Mucosa of gallbladder (tissue), 1 donor: ENCODE data around the gene OR13J1. TPM values are rescaled to one million over a fixed set of nuclear protein-coding genes. Genes with fewer than 3 reads are reported as not detected.

ENCODE experiments used
- DNase-seq: peaks from one replicate; pipeline ENCODE4 v3.0.0-alpha.2; 2020; ENCODE audit warnings: low spot score
- total RNA-seq: library from RNA; stranded (reverse); gene quantifications from one replicate; pipeline ENCODE4 v1.2.1, GENCODE V29; 2021
- donor health status: DM: no; HTN: no; CAD: no.

The OR13J1 gene
- total RNA-seq, 1 donor from 2014 or later, result not detected

DNA sequence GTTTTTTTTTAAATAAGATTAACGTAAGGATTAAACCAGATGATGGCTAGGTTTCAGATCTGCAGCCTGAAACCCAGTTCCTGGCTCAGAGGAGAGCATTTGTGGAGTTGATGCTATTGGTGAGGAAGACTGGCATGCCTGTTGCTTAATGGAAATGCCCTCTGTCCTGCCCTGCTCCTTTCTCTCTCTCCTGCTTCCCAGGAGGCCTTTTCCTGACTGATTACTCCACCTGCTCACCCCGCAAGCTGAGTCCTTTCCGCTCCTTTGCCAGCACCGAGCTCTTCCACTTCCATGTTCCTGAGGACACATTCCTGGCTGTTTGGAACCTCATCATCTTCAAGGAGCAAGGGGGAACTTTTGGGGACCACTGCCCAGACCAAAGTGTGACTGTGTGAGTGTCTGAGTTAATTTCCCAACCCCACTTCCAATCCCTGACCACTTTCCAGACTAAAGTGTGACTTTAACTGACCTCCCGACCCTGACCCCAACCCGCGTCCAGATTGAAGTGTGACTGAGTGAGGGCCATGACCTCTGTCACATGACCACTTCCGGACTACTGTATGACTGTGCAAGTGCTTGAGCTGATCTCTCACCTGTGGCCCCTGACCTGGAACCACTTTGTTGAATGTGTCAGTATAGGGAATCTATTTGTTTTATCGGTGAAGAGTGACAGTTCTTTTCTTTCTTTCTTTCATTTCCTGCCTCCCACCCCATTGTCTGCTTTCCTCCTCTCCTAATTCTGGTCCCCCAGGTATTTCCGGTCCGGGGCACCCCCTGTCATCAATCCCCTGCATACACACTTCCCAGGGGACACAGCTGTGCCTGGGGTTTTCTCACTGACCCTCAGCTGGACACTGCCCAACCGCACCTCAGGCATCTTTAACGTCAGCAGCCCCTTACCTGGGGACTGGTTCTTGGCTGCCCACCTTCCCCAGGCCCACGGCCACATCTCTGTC, 35.7 kb downstream of the OR13J1 start:
- no peak for DNase-seq

DNA sequence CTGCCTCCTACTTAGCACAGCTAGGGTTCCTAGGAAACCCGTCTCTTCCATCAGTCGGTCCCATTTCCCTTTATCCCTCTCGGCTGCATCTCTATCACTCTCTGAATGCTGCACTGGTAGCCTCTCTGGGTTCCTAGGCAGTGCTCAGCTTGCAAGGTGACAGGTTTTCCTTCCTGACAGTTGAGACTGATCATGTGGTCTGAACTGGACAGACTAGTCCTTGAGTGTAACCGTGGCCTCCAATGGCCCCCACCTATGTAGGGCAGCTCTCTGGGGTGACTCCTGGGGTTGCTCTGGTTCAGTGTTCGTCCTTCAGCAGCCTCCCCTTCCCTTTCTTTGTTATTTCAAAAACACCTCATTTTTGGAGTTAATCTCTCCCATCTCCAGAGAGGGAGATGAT, 37.4 kb downstream of the OR13J1 start:
- peak; percentile 51 for DNase-seq

DNA sequence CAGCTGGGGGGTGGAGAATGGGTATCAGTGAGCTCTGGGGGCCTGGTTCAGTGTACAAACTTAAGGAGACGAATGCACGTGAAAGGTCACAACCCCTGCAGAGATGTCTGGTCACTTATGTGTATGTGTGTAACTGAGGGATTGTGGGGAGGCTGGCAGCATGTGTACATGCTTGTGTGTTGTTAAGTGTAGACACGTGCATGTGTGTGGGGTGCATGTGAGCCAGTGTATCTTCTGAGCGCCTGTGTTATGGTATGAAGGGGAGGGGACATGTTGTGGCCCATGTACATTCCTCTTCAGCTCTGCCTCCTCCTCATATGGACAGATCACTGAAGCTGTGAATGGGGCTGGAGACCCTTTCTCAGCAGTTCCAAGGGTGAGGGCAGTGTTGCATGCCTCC, 39.2 kb downstream of the OR13J1 start:
- no peak for DNase-seq

DNA sequence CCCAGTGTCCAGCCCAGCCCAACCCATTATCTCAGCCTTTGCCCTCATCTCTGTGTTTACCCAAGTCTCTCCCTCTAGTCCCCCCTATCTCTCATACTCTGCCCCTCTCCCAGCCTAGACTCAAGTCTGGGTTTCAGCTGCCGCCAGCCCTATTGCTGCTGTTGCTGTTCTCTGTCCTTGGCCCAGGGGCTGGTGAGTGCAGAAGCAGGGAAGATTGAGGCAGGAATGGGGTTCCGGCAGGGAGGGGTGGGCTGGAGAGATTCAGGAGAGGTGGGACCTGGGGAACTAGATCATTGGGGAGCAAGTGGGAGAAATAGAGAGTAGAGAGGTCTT, 40.5 kb downstream of the OR13J1 start:
- DNase-seq, result no peak

DNA sequence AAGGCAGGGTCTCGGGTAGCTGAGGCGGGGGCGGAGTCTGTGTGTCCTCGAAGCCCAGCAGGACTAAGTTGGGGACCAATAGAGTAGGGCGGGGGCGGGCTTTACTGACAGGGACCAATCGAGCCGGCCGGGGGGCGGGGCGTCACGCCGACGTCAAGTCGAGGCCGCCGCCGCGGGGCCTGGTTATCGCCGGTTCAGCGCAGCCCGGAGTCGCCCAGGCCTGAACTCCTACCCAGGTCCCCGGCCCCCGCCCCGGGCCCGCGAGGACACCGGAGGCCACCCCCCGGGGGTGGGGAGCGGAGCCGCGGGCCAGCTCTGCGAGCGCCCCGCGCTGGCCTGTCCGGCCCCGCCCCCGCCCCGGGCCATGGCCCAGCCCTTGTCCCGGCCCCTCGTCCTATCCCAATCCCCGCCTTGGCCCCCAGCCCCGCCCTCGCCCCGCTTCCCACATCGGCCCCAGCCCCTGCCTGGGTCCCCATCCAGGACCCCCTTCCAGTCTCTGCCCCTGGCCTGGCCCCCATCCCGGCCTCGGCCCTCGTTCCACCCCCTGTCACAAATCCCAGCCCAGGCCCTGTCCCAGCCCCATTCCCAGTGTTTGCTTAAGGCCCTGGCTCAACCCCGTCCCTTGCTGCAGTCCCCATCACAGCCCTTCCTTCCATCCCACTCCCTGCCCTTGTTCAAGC, 41.0 kb downstream of the OR13J1 start, which contains the start of gene TMEM8B:
Gene TMEM8B, plus strand, starts transcription at position 145 of the 680 bp plus-strand sequence. Its CDS starts 220 bp downstream, at position 365.
- DNase-seq, result peak; percentile 96

DNA sequence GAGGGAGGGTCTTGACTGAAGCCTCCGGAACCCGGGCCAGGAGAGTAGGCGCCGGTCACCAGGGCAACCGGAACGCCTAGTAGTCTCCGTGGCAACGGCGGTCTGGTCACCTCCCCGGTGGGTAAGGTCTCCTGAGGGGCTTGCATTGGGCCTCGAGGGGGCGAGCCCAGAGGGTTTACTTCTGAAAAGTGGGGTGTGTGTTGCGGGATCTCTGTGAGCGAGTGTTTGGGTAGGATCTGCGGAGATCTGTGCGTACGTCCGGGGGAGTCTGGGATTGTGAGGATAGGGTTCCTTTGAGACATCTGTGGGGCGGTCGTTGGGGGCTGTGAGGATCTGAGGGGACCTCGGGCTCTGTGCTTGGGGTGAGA, 41.5 kb downstream of the OR13J1 start, which contains the start of gene FAM221B:
Gene FAM221B, minus strand, starts transcription at position 17 of the 368 bp plus-strand sequence. CDS start 2,571 bp downstream, outside the sequence.
- no peak for DNase-seq

DNA sequence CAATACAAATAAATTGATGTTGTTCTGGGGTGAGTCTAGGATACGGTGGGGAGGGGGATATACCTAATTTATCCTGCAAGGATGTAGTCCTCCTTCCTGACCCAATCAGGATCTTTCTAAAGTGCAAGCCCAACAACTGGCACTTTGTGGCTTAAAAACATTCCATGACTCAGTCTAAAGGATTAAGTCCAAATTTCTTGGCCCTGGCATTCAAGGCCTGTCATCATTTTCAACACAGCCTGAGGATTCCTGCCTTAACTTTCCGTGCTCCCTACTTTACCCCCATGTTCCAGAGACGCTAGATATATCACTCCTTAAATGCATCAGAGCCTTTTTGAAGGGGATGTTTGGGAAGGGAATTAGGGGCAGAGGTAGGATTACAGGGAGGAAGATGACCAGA, 42.7 kb downstream of the OR13J1 start:
- no peak for DNase-seq

DNA sequence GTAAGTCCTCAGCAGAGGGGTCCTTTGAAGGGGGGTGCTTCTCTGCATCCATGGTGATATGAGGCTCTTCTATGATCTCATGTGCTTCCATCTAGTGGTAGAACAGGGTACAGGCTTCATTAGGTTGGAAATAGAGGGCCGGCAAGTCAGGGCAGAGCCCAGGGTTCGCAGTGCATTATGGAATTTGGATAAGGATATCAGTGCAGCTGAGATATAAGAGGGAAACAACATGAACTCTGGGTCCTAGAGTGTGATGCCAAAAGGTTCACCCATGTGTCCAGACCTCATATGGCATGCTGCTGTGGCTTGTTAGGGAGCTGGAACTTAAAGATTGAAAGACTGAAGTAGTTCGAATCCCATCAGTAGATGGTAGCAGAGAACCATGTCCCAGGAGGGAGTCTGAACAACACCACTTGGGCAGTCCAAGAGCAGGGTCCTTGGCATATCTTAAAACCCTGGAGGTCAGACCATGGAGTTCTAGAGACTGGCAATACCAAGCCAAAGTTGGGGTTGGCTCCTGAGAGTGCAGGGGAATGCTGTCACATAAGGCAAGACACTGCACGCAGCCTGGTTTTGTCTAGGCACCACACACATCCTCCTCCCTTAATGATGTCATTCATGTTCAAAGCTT, 44.0 kb downstream of the OR13J1 start:
- peak; percentile 54 for DNase-seq

DNA sequence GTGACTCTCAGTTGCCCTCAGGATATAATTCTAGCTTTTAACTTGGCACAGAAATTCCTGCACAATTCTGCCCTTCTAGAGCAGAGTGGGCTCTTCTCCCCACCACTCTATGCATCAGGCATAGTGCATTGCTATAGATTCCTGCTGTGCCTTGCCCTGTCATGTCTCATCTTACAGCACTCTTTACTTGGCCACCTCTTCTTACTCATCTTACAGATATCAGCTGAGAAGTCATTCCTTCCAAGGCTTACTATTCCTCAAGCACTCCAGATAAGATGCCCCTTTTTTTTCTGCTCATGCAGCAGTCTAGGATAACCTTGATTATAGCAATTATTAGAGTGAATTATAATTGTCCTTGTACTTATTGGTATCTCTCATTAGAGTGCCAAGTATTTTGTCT, 47.3 kb downstream of the OR13J1 start:
- no peak for DNase-seq

DNA sequence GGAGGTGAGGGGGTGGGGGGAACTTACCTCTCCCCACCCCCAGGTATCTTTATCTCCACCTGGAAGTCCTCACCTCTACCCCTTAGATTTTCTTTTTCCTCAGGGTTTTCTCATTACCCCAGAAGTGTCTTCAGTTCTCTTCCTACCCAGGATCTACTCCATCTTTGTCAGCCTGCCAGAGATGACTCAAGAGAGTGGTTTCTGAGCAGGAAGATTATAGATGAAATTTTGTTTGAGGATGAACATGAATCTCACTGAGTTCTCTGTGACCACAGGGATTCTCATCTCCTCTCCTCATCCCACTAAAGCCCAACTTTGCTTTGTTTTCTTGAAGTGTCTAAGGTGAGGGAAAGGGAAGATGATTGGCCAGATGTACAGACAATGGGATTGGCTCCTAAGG, 50.1 kb downstream of the OR13J1 start:
- DNase-seq, result no peak

Other genes starting within 250 kb of the OR13J1 start
- gene SIT1, start 219.5 kb downstream of the OR13J1 start, total RNA-seq, result 2.7 TPM
- 17,824 TPM for gene RMRP, start 212.4 kb downstream of the OR13J1 start, total RNA-seq
- gene CCDC107, start 212.1 kb downstream of the OR13J1 start, total RNA-seq, result 59.2 TPM
- gene ARHGEF39, start 205.2 kb downstream of the OR13J1 start, total RNA-seq, result 6.4 TPM
- 777 TPM for gene CA9, start 196.5 kb downstream of the OR13J1 start, total RNA-seq
- gene TPM2, start 180.5 kb downstream of the OR13J1 start, total RNA-seq, result 1,716 TPM
- gene TLN1, start 138.2 kb downstream of the OR13J1 start, total RNA-seq, result 482 TPM
- 48.1 TPM for gene CREB3, start 137.7 kb downstream of the OR13J1 start, total RNA-seq
- gene GBA2, start 121.2 kb downstream of the OR13J1 start, total RNA-seq, result 161 TPM
- gene RGP1, start 121.1 kb downstream of the OR13J1 start, total RNA-seq, result 36.6 TPM
- 1.1 TPM for gene MSMP, start 116.1 kb downstream of the OR13J1 start, total RNA-seq
- 22.0 TPM for gene NPR2, start 78.8 kb downstream of the OR13J1 start, total RNA-seq
- gene SPAG8, start 58.1 kb downstream of the OR13J1 start, total RNA-seq, result 4.6 TPM
- gene HINT2, start 55.4 kb downstream of the OR13J1 start, total RNA-seq, result 30.7 TPM
- not detected for gene FAM221B, start 41.7 kb downstream of the OR13J1 start, total RNA-seq
- 36.2 TPM for gene TMEM8B, start 41.2 kb downstream of the OR13J1 start, total RNA-seq
- gene HRCT1, start 35.8 kb upstream of the OR13J1 start, total RNA-seq, result 2.0 TPM
- 0.83 TPM for gene SPAAR, start 39.1 kb upstream of the OR13J1 start, total RNA-seq
- not detected for gene OR2S2, start 87.8 kb upstream of the OR13J1 start, total RNA-seq
- gene RECK, start 166.5 kb upstream of the OR13J1 start, total RNA-seq, result 11.3 TPM